KMS-11 (cell line): Measurements from ENCODE around the gene LRRC17.

Experiments used
- H2AFZ ChIP-seq: fragments of 200-600 bp; sonication (generic); 2 replicates; pipeline ENCODE4 v1.6.1; 2016; ENCODE audit warnings: antibody characterized with exemption, mixed run types, low read depth
- H3K27ac ChIP-seq: fragments of 200-600 bp; sonication (generic); 2 replicates; pipeline ENCODE4 v1.6.1; 2016; ENCODE audit warnings: mild to moderate bottlenecking, mixed run types
- H3K27me3 ChIP-seq: fragments of 200-600 bp; sonication (generic); 2 replicates; pipeline ENCODE4 v1.6.1; 2017; ENCODE audit warnings: mild to moderate bottlenecking, low read depth, mixed run types, moderate library complexity; ENCODE audit not compliant: insufficient read depth
- H3K36me3 ChIP-seq: fragments of 200-600 bp; sonication (generic); 2 replicates; pipeline ENCODE4 v1.6.1; 2017; ENCODE audit warnings: mild to moderate bottlenecking, mixed run types; ENCODE audit not compliant: insufficient read depth
- H3K4me1 ChIP-seq: fragments of 200-600 bp; sonication (generic); 2 replicates; pipeline ENCODE4 v1.6.1; 2016; ENCODE audit warnings: mild to moderate bottlenecking, low read depth, mixed run types; ENCODE audit not compliant: poor library complexity, severe bottlenecking
- H3K4me2 ChIP-seq: fragments of 200-600 bp; sonication (generic); 2 replicates; pipeline ENCODE4 v1.7.0; 2016; ENCODE audit warnings: mild to moderate bottlenecking, mixed run types
- H3K4me3 ChIP-seq: fragments of 200-600 bp; sonication (generic); IDR thresholded peaks from 2 replicates; pipeline ENCODE4 v1.6.1; 2017; ENCODE audit warnings: low read depth, low read length, mixed read lengths; ENCODE audit not compliant: insufficient read depth
- H3K79me2 ChIP-seq: fragments of 200-600 bp; sonication (generic); 2 replicates; pipeline ENCODE4 v1.6.1; 2016; ENCODE audit warnings: low read depth, mixed run types; ENCODE audit not compliant: insufficient read depth
- H3K9ac ChIP-seq: fragments of 200-600 bp; sonication (generic); 2 replicates; pipeline ENCODE4 v1.6.1; 2016; ENCODE audit warnings: mild to moderate bottlenecking, mixed run types
- H4K20me1 ChIP-seq: fragments of 200-600 bp; sonication (generic); 2 replicates; pipeline ENCODE4 v1.6.1; 2016; ENCODE audit warnings: mild to moderate bottlenecking, mixed run types; ENCODE audit not compliant: insufficient read depth
- TF ChIP-seq, protein P1 (sequence below): fragments of 200-600 bp; sonication (generic); conservative IDR thresholded peaks from 2 replicates; pipeline ENCODE4 v1.6.1; 2017; ENCODE audit warnings: low read depth, mild to moderate bottlenecking, antibody characterized with exemption, low read length, moderate library complexity, mixed read lengths

Gene LRRC17

GRCh38 chr7:102935450-102936115 lies 22.8 kb downstream of the LRRC17 start:
- TF ChIP-seq, protein P1, sequence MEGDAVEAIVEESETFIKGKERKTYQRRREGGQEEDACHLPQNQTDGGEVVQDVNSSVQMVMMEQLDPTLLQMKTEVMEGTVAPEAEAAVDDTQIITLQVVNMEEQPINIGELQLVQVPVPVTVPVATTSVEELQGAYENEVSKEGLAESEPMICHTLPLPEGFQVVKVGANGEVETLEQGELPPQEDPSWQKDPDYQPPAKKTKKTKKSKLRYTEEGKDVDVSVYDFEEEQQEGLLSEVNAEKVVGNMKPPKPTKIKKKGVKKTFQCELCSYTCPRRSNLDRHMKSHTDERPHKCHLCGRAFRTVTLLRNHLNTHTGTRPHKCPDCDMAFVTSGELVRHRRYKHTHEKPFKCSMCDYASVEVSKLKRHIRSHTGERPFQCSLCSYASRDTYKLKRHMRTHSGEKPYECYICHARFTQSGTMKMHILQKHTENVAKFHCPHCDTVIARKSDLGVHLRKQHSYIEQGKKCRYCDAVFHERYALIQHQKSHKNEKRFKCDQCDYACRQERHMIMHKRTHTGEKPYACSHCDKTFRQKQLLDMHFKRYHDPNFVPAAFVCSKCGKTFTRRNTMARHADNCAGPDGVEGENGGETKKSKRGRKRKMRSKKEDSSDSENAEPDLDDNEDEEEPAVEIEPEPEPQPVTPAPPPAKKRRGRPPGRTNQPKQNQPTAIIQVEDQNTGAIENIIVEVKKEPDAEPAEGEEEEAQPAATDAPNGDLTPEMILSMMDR = no peak
- Histone ChIP-seq H3K4me2 (no peak overlapping the region), H3K36me3 (no peaks in the 10 kb centered on the region), H4K20me1 (no peaks in the 10 kb centered on the region), H3K27me3 (no peaks in the 10 kb centered on the region), H3K4me1 (no peaks in the 10 kb centered on the region), H3K4me3 (no peak overlapping the region), H3K9ac (no peak overlapping the region), H2AFZ (no peak overlapping the region), H3K79me2 (no peaks in the 10 kb centered on the region), H3K27ac (no peak overlapping the region)

GRCh38 chr7:102938679-102939078 lies 25.9 kb downstream of the LRRC17 start:
- no peaks in the 10 kb centered on the region for H3K4me1 ChIP-seq
- H3K4me2 ChIP-seq = no peak overlapping the region
- H3K9ac ChIP-seq = no peak overlapping the region
- H3K27ac ChIP-seq = no peak overlapping the region
- TF ChIP-seq, protein P1 = no peak
- H2AFZ ChIP-seq = no peak overlapping the region
- H3K36me3 ChIP-seq = no peaks in the 10 kb centered on the region
- H3K79me2 ChIP-seq = no peaks in the 10 kb centered on the region
- H3K4me3 ChIP-seq = no peak overlapping the region
- no peaks in the 10 kb centered on the region for H4K20me1 ChIP-seq
- H3K27me3 ChIP-seq = no peaks in the 10 kb centered on the region

GRCh38 chr7:102942181-102942866 lies 29.5 kb downstream of the LRRC17 start:
- Histone ChIP-seq H3K9ac (no peak overlapping the region), H3K79me2 (no peaks in the 10 kb centered on the region), H3K4me1 (no peaks in the 10 kb centered on the region), H2AFZ (no peak overlapping the region), H3K4me3 (no peak overlapping the region), H4K20me1 (no peaks in the 10 kb centered on the region), H3K4me2 (no peak overlapping the region), H3K27me3 (no peaks in the 10 kb centered on the region), H3K27ac (no peak overlapping the region), H3K36me3 (no peaks in the 10 kb centered on the region)
- TF ChIP-seq, protein P1 = no peak

GRCh38 chr7:102942868-102943267 lies 30.1 kb downstream of the LRRC17 start:
- TF ChIP-seq, protein P1 = no peak
- Histone ChIP-seq H3K27me3 (no peaks in the 10 kb centered on the region), H3K27ac (no peak overlapping the region), H4K20me1 (no peaks in the 10 kb centered on the region), H3K4me1 (no peaks in the 10 kb centered on the region), H2AFZ (no peak overlapping the region), H3K9ac (no peak overlapping the region), H3K79me2 (no peaks in the 10 kb centered on the region), H3K36me3 (no peaks in the 10 kb centered on the region), H3K4me3 (no peak overlapping the region), H3K4me2 (no peak overlapping the region)
